H1 (cell line): ENCODE results near the gene CHST9. TPM values are rescaled to one million over a fixed set of nuclear protein-coding genes. Genes with fewer than 3 reads are reported as not detected.

Source experiments
- CTCF ChIA-PET: fragments of 300-600 bp; sonication (Branson Sonifier 250); formaldehyde crosslinking; loops from one replicate; lab custom pipeline; 2021; ENCODE audit not compliant: partially characterized antibody; lab: Charles Lee
- POLR2A ChIA-PET: fragments of 300-600 bp; sonication (Branson Sonifier 250); formaldehyde crosslinking; loops from one replicate; lab custom pipeline; 2021; ENCODE audit warnings: inconsistent platforms; ENCODE audit not compliant: partially characterized antibody; lab: Charles Lee
- DNase-seq, 2 experiments: peaks; one replicate each; pipeline versions ENCODE4 v3.0.0 to v3.0.0-alpha.2; 2010 to 2022; ENCODE audit warnings: low spot score in 2 of 2, low read depth in 1 of 2, mixed read lengths in 1 of 2
- FAIRE-seq: peaks from 2 replicates; lab custom pipeline; 2011; peaks lifted over from hg19 to GRCh38; lab: Jason Lieb, UNC
- H2AFZ ChIP-seq: 2 replicates; pipeline ENCODE4 v1.8.1; 2012; ENCODE audit warnings: low read length, inconsistent platforms
- H2AK5ac ChIP-seq: 2 replicates; pipeline ENCODE4 v1.6.1; 2013; ENCODE audit warnings: low read depth, low read length
- H2BK120ac ChIP-seq: replicated peaks from 2 replicates; pipeline ENCODE3; 2013; ENCODE audit warnings: low read depth, low read length, inconsistent platforms
- H2BK12ac ChIP-seq: 2 replicates; pipeline ENCODE4 v1.6.1; 2013; ENCODE audit warnings: low read depth, low read length
- H2BK15ac ChIP-seq: 2 replicates; pipeline ENCODE4 v1.6.1; 2013; ENCODE audit warnings: low read length
- H2BK20ac ChIP-seq: 2 replicates; pipeline ENCODE4 v1.6.1; 2013; ENCODE audit warnings: low read length
- H2BK5ac ChIP-seq: 2 replicates; pipeline ENCODE4 v1.6.1; 2013; ENCODE audit warnings: low read depth, low read length
- H3K14ac ChIP-seq: 2 replicates; pipeline ENCODE4 v1.6.1; 2013; ENCODE audit warnings: inconsistent platforms; ENCODE audit not compliant: insufficient read length
- H3K18ac ChIP-seq: 2 replicates; pipeline ENCODE4 v1.6.1; 2013; ENCODE audit warnings: low read length; ENCODE audit errors: extremely low read depth
- H3K23ac ChIP-seq: 2 replicates; pipeline ENCODE4 v1.6.1; 2013; ENCODE audit warnings: inconsistent platforms; ENCODE audit not compliant: insufficient read length
- H3K23me2 ChIP-seq: 2 replicates; pipeline ENCODE4 v1.6.1; 2013; ENCODE audit warnings: low read depth, low read length
- H3K27ac ChIP-seq: 2 replicates; pipeline ENCODE4 v1.6.1; 2011; ENCODE audit warnings: low read depth, low read length, inconsistent platforms
- H3K27me3 ChIP-seq, 4 experiments: replicated peaks in 1 of 4; 1 replicate in 1 of 4; 2 replicates in 3 of 4; pipeline versions ENCODE4 v1.6.1 to v1.8.1; 2011 to 2013; ENCODE audit warnings: low read length in 3 of 4, mild to moderate bottlenecking in 3 of 4, inconsistent platforms in 2 of 4, mixed read lengths in 2 of 4, moderate library complexity in 1 of 4; ENCODE audit not compliant: control insufficient read depth in 3 of 4, insufficient read depth in 3 of 4; ENCODE audit errors: extremely low read depth in 1 of 4
- H3K36me3 ChIP-seq, 4 experiments: 2 replicates each; pipeline versions ENCODE4 v1.6.1 to v1.8.1; 2011 to 2013; ENCODE audit warnings: mild to moderate bottlenecking in 4 of 4, low read length in 3 of 4, moderate library complexity in 2 of 4, control low read depth in 1 of 4, inconsistent platforms in 1 of 4; ENCODE audit not compliant: insufficient read depth in 4 of 4, control insufficient read depth in 2 of 4
- H3K4ac ChIP-seq: replicated peaks from 2 replicates; pipeline ENCODE3; 2013; ENCODE audit warnings: low read length, low read depth, mixed read lengths, inconsistent platforms; ENCODE audit not compliant: insufficient read length
- H3K4me1 ChIP-seq, 4 experiments: replicated peaks in 1 of 4; 1 replicate in 1 of 4; 2 replicates in 3 of 4; pipeline versions ENCODE4 v1.6.1 to v1.8.1; 2011 to 2013; ENCODE audit warnings: low read length in 3 of 4, inconsistent platforms in 2 of 4, mixed read lengths in 1 of 4; ENCODE audit not compliant: insufficient read depth in 4 of 4, control insufficient read depth in 3 of 4
- H3K4me2 ChIP-seq, 2 experiments: 2 replicates each; pipeline versions ENCODE4 v1.6.1 to v1.8.1; 2011 to 2013; ENCODE audit warnings: low read depth in 2 of 2, low read length in 2 of 2, control low read depth in 1 of 2, inconsistent platforms in 1 of 2, mild to moderate bottlenecking in 1 of 2; ENCODE audit not compliant: insufficient read depth in 1 of 2
- H3K4me3 ChIP-seq, 4 experiments: fragments of 200-600, 300-600 bp in 1 of 4; sonication (generic), shearing (Covaris generic), sonication (Bioruptor Twin) in 1 of 4; 2 replicates each; pipeline versions ENCODE4 v1.5.1 to v1.8.1; 2011 to 2016; ENCODE audit warnings: low read length in 4 of 4, low read depth in 3 of 4, control low read depth in 2 of 4, inconsistent platforms in 2 of 4, mild to moderate bottlenecking in 2 of 4, mixed read lengths in 1 of 4, moderate library complexity in 1 of 4; ENCODE audit not compliant: insufficient read depth in 2 of 4; ENCODE audit errors: extremely low read depth in 1 of 4
- H3K56ac ChIP-seq: replicated peaks from 2 replicates; pipeline ENCODE3; 2013; ENCODE audit warnings: low read depth, mild to moderate bottlenecking, mixed read lengths, low read length, inconsistent platforms; ENCODE audit not compliant: insufficient read length
- H3K79me1 ChIP-seq: 2 replicates; pipeline ENCODE4 v1.6.1; 2013; ENCODE audit warnings: low read depth, low read length, control low read depth
- H3K79me2 ChIP-seq, 2 experiments: 2 replicates each; pipeline versions ENCODE4 v1.6.1 to v1.8.1; 2012 to 2013; ENCODE audit warnings: low read length in 2 of 2, mild to moderate bottlenecking in 2 of 2, inconsistent platforms in 1 of 2; ENCODE audit not compliant: insufficient read depth in 2 of 2, control insufficient read depth in 1 of 2
- H3K9ac ChIP-seq, 4 experiments: replicated peaks in 1 of 4; 1 replicate in 1 of 4; 2 replicates in 3 of 4; pipeline versions ENCODE4 v1.6.1 to v1.8.1; 2011 to 2013; ENCODE audit warnings: low read depth in 3 of 4, low read length in 3 of 4, control low read depth in 2 of 4, mild to moderate bottlenecking in 2 of 4, moderate library complexity in 2 of 4, inconsistent platforms in 1 of 4; ENCODE audit errors: extremely low read depth in 1 of 4
- H3K9me3 ChIP-seq, 2 experiments: 2 replicates each; pipeline versions ENCODE4 v1.6.1 to v1.8.1; 2012 to 2013; ENCODE audit warnings: mild to moderate bottlenecking in 2 of 2, moderate library complexity in 2 of 2, control low read depth in 1 of 2, inconsistent platforms in 1 of 2, low read depth in 1 of 2, low read length in 1 of 2, mixed read lengths in 1 of 2; ENCODE audit not compliant: insufficient read depth in 2 of 2
- H4K20me1 ChIP-seq, 2 experiments: replicated peaks in 1 of 2; 2 replicates each; pipeline versions ENCODE3 to v1.8.1; 2011 to 2013; ENCODE audit warnings: inconsistent platforms in 2 of 2, low read length in 2 of 2, mild to moderate bottlenecking in 1 of 2; ENCODE audit not compliant: insufficient read depth in 2 of 2, control insufficient read depth in 1 of 2
- H4K5ac ChIP-seq: 2 replicates; pipeline ENCODE4 v1.6.1; 2013; ENCODE audit warnings: low read length, low read depth, mixed read lengths, inconsistent platforms; ENCODE audit not compliant: insufficient read length
- H4K8ac ChIP-seq: 2 replicates; pipeline ENCODE4 v1.8.0; 2013; ENCODE audit warnings: mild to moderate bottlenecking, moderate library complexity, low read length, inconsistent platforms; ENCODE audit not compliant: insufficient read depth; ENCODE audit errors: extremely low read depth
- H4K91ac ChIP-seq: replicated peaks from 2 replicates; pipeline ENCODE3; 2013; ENCODE audit warnings: low read length, mixed read lengths, inconsistent platforms; ENCODE audit not compliant: insufficient read length
- ATF3 ChIP-seq: IDR thresholded peaks from 2 replicates; pipeline ENCODE4 v1.6.1; 2011; ENCODE audit warnings: low read depth, mild to moderate bottlenecking, low read length; ENCODE audit not compliant: insufficient read depth
- CBX8 ChIP-seq: fragments of 300-800, 300-1000 bp; sonication (generic); IDR thresholded peaks from 2 replicates; pipeline ENCODE4 v1.7.1; 2016; ENCODE audit warnings: low read depth, low read length, borderline replicate concordance
- CHD1 ChIP-seq: IDR thresholded peaks from 2 replicates; pipeline ENCODE4 v1.6.1; 2012; ENCODE audit warnings: low read depth, low read length, improper control_type of control experiment
- CHD2 ChIP-seq: IDR thresholded peaks from 2 replicates; pipeline ENCODE4 v1.6.1; 2012; ENCODE audit warnings: low read length, improper control_type of control experiment
- CREB1 ChIP-seq: IDR thresholded peaks from 2 replicates; pipeline ENCODE4 v1.6.1; 2012; ENCODE audit warnings: inconsistent platforms
- FOSL1 ChIP-seq: IDR thresholded peaks from 2 replicates; pipeline ENCODE4 v1.6.1; 2011; ENCODE audit warnings: mild to moderate bottlenecking, low read depth, low read length, moderate library complexity; ENCODE audit not compliant: insufficient read depth
- GABPA ChIP-seq: IDR thresholded peaks from 2 replicates; pipeline ENCODE4 v1.6.1; 2011; ENCODE audit warnings: mild to moderate bottlenecking, low read length, moderate library complexity, borderline replicate concordance; ENCODE audit not compliant: insufficient read depth
- MAFK ChIP-seq: IDR thresholded peaks from 2 replicates; pipeline ENCODE4 v1.6.1; 2012; ENCODE audit warnings: low read depth, mild to moderate bottlenecking, improper control_type of control experiment, low read length
- NANOG ChIP-seq: IDR thresholded peaks from 2 replicates; pipeline ENCODE4 v1.6.1; 2011; ENCODE audit warnings: low read length, low read depth, mild to moderate bottlenecking, inconsistent platforms; ENCODE audit not compliant: insufficient read depth, poor library complexity, severe bottlenecking
- POU5F1 ChIP-seq: IDR thresholded peaks from 2 replicates; pipeline ENCODE4 v1.6.1; 2011; ENCODE audit warnings: low read depth, mild to moderate bottlenecking, low read length, moderate library complexity
- SIRT6 ChIP-seq: IDR thresholded peaks from one replicate; pipeline ENCODE4 v1.7.1; 2012; ENCODE audit warnings: low read length, inconsistent platforms
- SIX5 ChIP-seq: IDR thresholded peaks from 2 replicates; pipeline ENCODE4 v1.6.1; 2011; ENCODE audit warnings: mild to moderate bottlenecking, low read depth, low read length
- SP2 ChIP-seq: IDR thresholded peaks from 2 replicates; pipeline ENCODE4 v1.6.1; 2012; ENCODE audit warnings: mild to moderate bottlenecking, low read length, inconsistent platforms
- TCF12 ChIP-seq: IDR thresholded peaks from 2 replicates; pipeline ENCODE4 v1.6.1; 2011; ENCODE audit warnings: low read depth, mild to moderate bottlenecking, low read length
- YY1 ChIP-seq: IDR thresholded peaks from 2 replicates; pipeline ENCODE4 v1.6.1; 2011; ENCODE audit warnings: low read depth, mild to moderate bottlenecking, low read length
- WGBS, 2 experiments: shearing (Covaris generic) in 1 of 2; methylation state at CpG; one replicate each; pipeline versions ENCODE4 v1.1.6 to v1.1.7; 2013 to 2015; ENCODE audit warnings: low lambda C conversion rate in 2 of 2, mixed read lengths in 2 of 2, inconsistent platforms in 1 of 2, low coverage in 1 of 2, missing lambda C conversion rate in 1 of 2; ENCODE audit not compliant: insufficient replicate concordance in 2 of 2, insufficient coverage in 1 of 2, insufficient read length in 1 of 2; ENCODE audit errors: extremely low coverage in 1 of 2, missing lambda C conversion rate in 1 of 2; 5-methylcytosine and 5-hydroxymethylcytosine counted together
- polyA plus RNA-seq, 7 experiments: library from polyadenylated mRNA; depleted of rRNA in 3 of 7; stranded (reverse) in 5 of 7; unstranded in 2 of 7; fragments of >200 nt in 5 of 7; fragments of 200-250 nt in 2 of 7; gene quantifications; 1 replicate in 5 of 7; 2 replicates in 1 of 7; 4 replicates in 1 of 7; pipeline versions ENCODE4 v1.2.1 to v1.2.3, GENCODE V29; 2011 to 2013; ENCODE audit warnings: missing spikeins in 2 of 7, mixed read lengths in 2 of 7
- total RNA-seq: library from RNA; stranded (reverse); fragmentation: NEBNext Ultra II Directional; extraction: Animal tissue kit (Norgen Biotek cat#: 25700); gene quantifications from 2 replicates; pipeline ENCODE4 v1.2.1, GENCODE V29; 2021

Gene CHST9
- total and polyA plus RNA-seq, 2 of the 8 experiments (the other 6 are each of a cell fraction or from before 2014, with no cell fraction given), result 3.2 to 24.3 TPM

GRCh38 chr18:26940744-26941398 lies 244.2 kb downstream of the CHST9 start:
- no peak overlapping the region for H2BK15ac ChIP-seq
- no peaks in the 10 kb centered on the region for H3K9me3 ChIP-seq
- H3K27me3 ChIP-seq, result no peaks in the 10 kb centered on the region
- no peak overlapping the region for H3K18ac ChIP-seq
- H3K9ac ChIP-seq, result no peak overlapping the region
- no peak overlapping the region for H2BK5ac ChIP-seq
- no peak overlapping the region for H3K27ac ChIP-seq
- no peak overlapping the region for H3K4ac ChIP-seq
- H3K23me2 ChIP-seq, result no peaks in the 10 kb centered on the region
- H3K79me2 ChIP-seq, result no peaks in the 10 kb centered on the region
- DNase-seq (no peak), FAIRE-seq (no peak)
- no peaks in the 10 kb centered on the region for H3K36me3 ChIP-seq
- no peaks in the 10 kb centered on the region for H4K20me1 ChIP-seq
- no peak overlapping the region for H4K5ac ChIP-seq
- H2BK20ac ChIP-seq, result no peak overlapping the region
- H2BK120ac ChIP-seq, result no peak overlapping the region
- no peak overlapping the region for H3K4me3 ChIP-seq
- H4K91ac ChIP-seq, result no peak overlapping the region
- no peaks in the 10 kb centered on the region for H3K4me1 ChIP-seq
- ChIA-PET POLR2A (no interaction called here), CTCF (interaction anchor here (0.6 kb wide), 1 partner anchor 14 kb away, joined by 5 read pairs; no protein-coding TSS in a partner anchor)
- H2AK5ac ChIP-seq, result no peak overlapping the region
- H4K8ac ChIP-seq, result no peak overlapping the region
- H3K56ac ChIP-seq, result no peak overlapping the region
- H3K14ac ChIP-seq, result no peak overlapping the region
- H3K23ac ChIP-seq, result no peak overlapping the region
- H2BK12ac ChIP-seq, result no peak overlapping the region
- no peaks in the 10 kb centered on the region for H3K79me1 ChIP-seq
- no peak overlapping the region for H2AFZ ChIP-seq
- 91% methylated on average over 5 of the region's 5 CpGs; no CpG with 5 or more reads in 1 of the 2 experiments for WGBS, 2 experiments
- H3K4me2 ChIP-seq, result no peak overlapping the region
- TF ChIP-seq CHD1 (no peak), ATF3 (no peak), SIX5 (no peak), MAFK (no peak), CREB1 (no peak), FOSL1 (no peak), NANOG (no peak), TCF12 (no peak), GABPA (no peak), CHD2 (no peak), SP2 (no peak), SIRT6 (no peak), CBX8 (no peak), YY1 (no peak), POU5F1 (no peak)
